Mesenchymal stem cell (in vitro differentiated cells and primary cell): ENCODE measurements around the gene EXOC6.

ENCODE experiments used
- DNase-seq: peaks from one replicate; pipeline ENCODE4 v3.0.0-alpha.2; 2013
- H2AFZ ChIP-seq: one replicate; pipeline ENCODE4 v1.6.1; 2013; ENCODE audit warnings: low read depth, mild to moderate bottlenecking, control low read depth, inconsistent platforms, low read length, moderate library complexity
- H2AK5ac ChIP-seq: 2 replicates; pipeline ENCODE4 v1.6.1; 2013; ENCODE audit warnings: low read length, moderate library complexity, mild to moderate bottlenecking, inconsistent platforms; ENCODE audit not compliant: severe bottlenecking
- H2BK120ac ChIP-seq: one replicate; pipeline ENCODE4 v1.6.1; 2013; ENCODE audit warnings: low read depth, mild to moderate bottlenecking, inconsistent platforms, low read length, moderate library complexity
- H2BK12ac ChIP-seq, 2 experiments: one replicate each; pipeline ENCODE4 v1.6.1; 2013; ENCODE audit warnings: inconsistent platforms in 2 of 2, low read length in 2 of 2, mild to moderate bottlenecking in 2 of 2, moderate library complexity in 2 of 2, control low read depth in 1 of 2
- H2BK15ac ChIP-seq: one replicate; pipeline ENCODE4 v1.6.1; 2013; ENCODE audit warnings: mild to moderate bottlenecking, low read depth, inconsistent platforms; ENCODE audit not compliant: poor library complexity, severe bottlenecking
- H2BK5ac ChIP-seq: 2 replicates; pipeline ENCODE4 v1.6.1; 2013; ENCODE audit warnings: low read depth, mild to moderate bottlenecking, low read length, control low read depth, inconsistent platforms; ENCODE audit not compliant: poor library complexity, severe bottlenecking
- H3K14ac ChIP-seq, 2 experiments: one replicate each; pipeline ENCODE4 v1.6.1; 2013; ENCODE audit warnings: inconsistent platforms in 2 of 2, low read length in 2 of 2, control low read depth in 1 of 2, mild to moderate bottlenecking in 1 of 2, moderate library complexity in 1 of 2
- H3K18ac ChIP-seq, 2 experiments: one replicate each; pipeline ENCODE4 v1.6.1; 2013; ENCODE audit warnings: inconsistent platforms in 2 of 2, low read length in 2 of 2, control low read depth in 1 of 2, low read depth in 1 of 2, mild to moderate bottlenecking in 1 of 2
- H3K23ac ChIP-seq, 2 experiments: one replicate each; pipeline ENCODE4 v1.6.1; 2013; ENCODE audit warnings: inconsistent platforms in 2 of 2, low read length in 2 of 2, mild to moderate bottlenecking in 2 of 2, moderate library complexity in 2 of 2, control low read depth in 1 of 2
- H3K27ac ChIP-seq: 2 replicates; pipeline ENCODE4 v1.5.1; 2013; ENCODE audit warnings: mild to moderate bottlenecking, moderate library complexity, low read length, control low read depth, inconsistent platforms; ENCODE audit not compliant: poor library complexity, severe bottlenecking
- H3K27me3 ChIP-seq, 2 experiments: 2 replicates each; pipeline versions ENCODE4 v1.6.1 to v1.7.0; 2013; ENCODE audit warnings: low read length in 2 of 2, mild to moderate bottlenecking in 2 of 2, moderate library complexity in 2 of 2, control low read depth in 1 of 2, inconsistent platforms in 1 of 2; ENCODE audit not compliant: control insufficient read depth in 1 of 2, insufficient read depth in 1 of 2
- H3K36me3 ChIP-seq, 2 experiments: 2 replicates each; pipeline versions ENCODE4 v1.6.1 to v1.7.0; 2013; ENCODE audit warnings: low read length in 2 of 2, control low read depth in 1 of 2, inconsistent platforms in 1 of 2, low read depth in 1 of 2, mild to moderate bottlenecking in 1 of 2; ENCODE audit not compliant: insufficient read depth in 2 of 2, control insufficient read depth in 1 of 2
- H3K4ac ChIP-seq, 2 experiments: one replicate each; pipeline ENCODE4 v1.6.1; 2013; ENCODE audit warnings: inconsistent platforms in 2 of 2, low read length in 2 of 2, mild to moderate bottlenecking in 2 of 2, moderate library complexity in 2 of 2, control low read depth in 1 of 2, low read depth in 1 of 2
- H3K4me1 ChIP-seq: 2 replicates; pipeline ENCODE4 v1.6.1; 2013; ENCODE audit warnings: low read depth, low read length, control low read depth; ENCODE audit not compliant: control insufficient read depth, insufficient read depth
- H3K4me2 ChIP-seq: 2 replicates; pipeline ENCODE4 v1.6.1; 2013; ENCODE audit warnings: low read length, mild to moderate bottlenecking, inconsistent platforms; ENCODE audit not compliant: poor library complexity, severe bottlenecking
- H3K4me3 ChIP-seq, 2 experiments: 2 replicates each; pipeline versions ENCODE4 v1.5.1 to v1.7.0; 2013; ENCODE audit warnings: low read length in 2 of 2, mild to moderate bottlenecking in 2 of 2, control low read depth in 1 of 2, low read depth in 1 of 2; ENCODE audit not compliant: insufficient read depth in 1 of 2
- H3K79me1 ChIP-seq: replicated peaks from 2 replicates; pipeline ENCODE4 v1.6.1; 2013; ENCODE audit warnings: mild to moderate bottlenecking, control low read depth, low read length, inconsistent platforms; ENCODE audit not compliant: poor library complexity, severe bottlenecking
- H3K9ac ChIP-seq: 2 replicates; pipeline ENCODE4 v1.7.0; 2013; ENCODE audit warnings: mild to moderate bottlenecking, low read length, moderate library complexity
- H3K9me3 ChIP-seq: 2 replicates; pipeline ENCODE4 v1.7.0; 2013; ENCODE audit warnings: mild to moderate bottlenecking, low read length; ENCODE audit not compliant: control insufficient read depth
- H4K8ac ChIP-seq: one replicate; pipeline ENCODE4 v1.6.1; 2013; ENCODE audit warnings: inconsistent platforms, mild to moderate bottlenecking, low read length, moderate library complexity
- H4K91ac ChIP-seq: one replicate; pipeline ENCODE4 v1.6.1; 2013; ENCODE audit warnings: mild to moderate bottlenecking, low read length, inconsistent platforms
- WGBS: methylation state at CpG from one replicate; pipeline ENCODE4 v1.1.7; 2013; ENCODE audit warnings: mixed read lengths; 5-methylcytosine and 5-hydroxymethylcytosine counted together

EXOC6 gene

GRCh38 chr10:93015722-93016121, 167.4 kb downstream of the EXOC6 start:
- Histone ChIP-seq H3K4me3 (no peak overlapping the region), H3K14ac (no peak overlapping the region), H2BK15ac (no peak overlapping the region), H3K79me1 (no peaks in the 10 kb centered on the region), H2BK12ac (no peak overlapping the region), H3K4ac (no peak overlapping the region), H2AFZ (no peak overlapping the region), H2BK5ac (no peak overlapping the region), H3K18ac (no peak overlapping the region), H3K36me3 (no peaks in the 10 kb centered on the region), H2BK120ac (no peak overlapping the region), H3K27me3 (no peaks in the 10 kb centered on the region), H3K9ac (no peak overlapping the region), H3K23ac (no peak overlapping the region), H4K8ac (no peak overlapping the region), H3K9me3 (no peaks in the 10 kb centered on the region), H4K91ac (no peak overlapping the region), H2AK5ac (no peak overlapping the region), H3K4me2 (no peak overlapping the region), H3K27ac (no peak overlapping the region), H3K4me1 (no peaks in the 10 kb centered on the region)
- DNase-seq: no peak
- 92% methylated on average over 2 of the region's 3 CpGs for WGBS

GRCh38 chr10:93023013-93023650, 174.8 kb downstream of the EXOC6 start:
- Histone ChIP-seq H2AK5ac (no peak overlapping the region), H2AFZ (no peak overlapping the region), H2BK12ac (no peak overlapping the region), H3K4me2 (no peak overlapping the region), H3K9me3 (peaks cover 5% of the 10 kb centered on the region), H3K23ac (no peak overlapping the region), H2BK15ac (no peak overlapping the region), H3K18ac (no peak overlapping the region), H3K27me3 (no peaks in the 10 kb centered on the region), H3K79me1 (no peaks in the 10 kb centered on the region), H2BK5ac (no peak overlapping the region), H3K14ac (no peak overlapping the region), H3K9ac (no peak overlapping the region), H3K4ac (no peak overlapping the region), H3K4me3 (no peak overlapping the region), H3K27ac (no peak overlapping the region), H3K4me1 (no peaks in the 10 kb centered on the region), H2BK120ac (no peak overlapping the region), H4K8ac (no peak overlapping the region), H3K36me3 (no peaks in the 10 kb centered on the region), H4K91ac (no peak overlapping the region)
- 97% methylated on average over 1 of the region's 4 CpGs for WGBS
- DNase-seq: no peak

GRCh38 chr10:93026072-93026471, 177.8 kb downstream of the EXOC6 start:
- H3K23ac ChIP-seq: no peak overlapping the region
- WGBS: 78% methylated on average over 1 of the region's 2 CpGs
- no peak overlapping the region for H2AFZ ChIP-seq
- H2BK5ac ChIP-seq: no peak overlapping the region
- no peaks in the 10 kb centered on the region for H3K27me3 ChIP-seq
- H3K4me2 ChIP-seq: no peak overlapping the region
- DNase-seq: no peak
- H3K79me1 ChIP-seq: no peaks in the 10 kb centered on the region
- H3K14ac ChIP-seq: no peak overlapping the region
- H4K91ac ChIP-seq: no peak overlapping the region
- H2BK15ac ChIP-seq: no peak overlapping the region
- H4K8ac ChIP-seq: no peak overlapping the region
- no peak overlapping the region for H3K27ac ChIP-seq
- no peak overlapping the region for H3K9ac ChIP-seq
- no peak overlapping the region for H3K18ac ChIP-seq
- no peak overlapping the region for H2AK5ac ChIP-seq
- H3K36me3 ChIP-seq: no peaks in the 10 kb centered on the region
- no peak overlapping the region for H2BK12ac ChIP-seq
- no peak overlapping the region for H3K4ac ChIP-seq
- peaks cover 3% of the 10 kb centered on the region for H3K4me1 ChIP-seq
- peaks cover 5% of the 10 kb centered on the region for H3K9me3 ChIP-seq
- no peak overlapping the region for H3K4me3 ChIP-seq
- H2BK120ac ChIP-seq: no peak overlapping the region

GRCh38 chr10:93027508-93027907, 179.2 kb downstream of the EXOC6 start:
- Histone ChIP-seq H3K4me2 (no peak overlapping the region), H2BK5ac (no peak overlapping the region), H3K79me1 (no peaks in the 10 kb centered on the region), H4K91ac (no peak overlapping the region), H3K27me3 (no peaks in the 10 kb centered on the region), H3K9ac (no peak overlapping the region), H3K23ac (no peak overlapping the region), H3K18ac (no peak overlapping the region), H3K36me3 (no peaks in the 10 kb centered on the region), H3K4me3 (no peak overlapping the region), H3K4ac (no peak overlapping the region), H3K14ac (no peak overlapping the region), H3K9me3 (peaks cover 5% of the 10 kb centered on the region), H2AFZ (no peak overlapping the region), H2BK120ac (no peak overlapping the region), H2BK15ac (no peak overlapping the region), H2AK5ac (no peak overlapping the region), H2BK12ac (no peak overlapping the region), H4K8ac (no peak overlapping the region), H3K4me1 (peaks cover 5% of the 10 kb centered on the region), H3K27ac (no peak overlapping the region)
- no peak for DNase-seq
